HG02798 (cell line): ENCODE results near the gene IPCEF1.

ENCODE experiments used
- ATAC-seq: cut with Tn5 transposase; IDR thresholded peaks from one replicate; pipeline ENCODE4 v1.9.1; 2021; ENCODE audit warnings: mild to moderate bottlenecking; ENCODE audit not compliant: unreplicated experiment, poor library complexity

IPCEF1 gene

DNA sequence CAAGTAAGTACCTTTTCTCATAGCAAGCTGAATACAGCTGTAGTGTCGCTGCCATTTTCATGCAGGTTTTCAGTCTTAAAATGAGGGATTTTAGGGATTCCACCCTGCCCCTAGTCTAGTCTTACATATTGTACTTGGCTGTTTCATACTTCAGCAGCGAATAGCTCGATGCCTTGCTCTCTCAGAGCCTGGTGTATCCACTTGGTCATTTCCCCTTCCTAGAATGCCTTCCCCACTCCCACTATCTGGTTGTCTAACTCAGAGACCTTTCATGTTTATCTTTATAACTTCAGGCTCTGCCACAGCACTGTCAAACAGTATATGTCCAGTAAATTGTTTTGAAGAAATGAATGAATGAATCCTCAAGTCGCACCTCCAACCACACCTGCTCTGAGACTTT lies 21.1 kb upstream of the IPCEF1 start:
- ATAC-seq = no peak

DNA sequence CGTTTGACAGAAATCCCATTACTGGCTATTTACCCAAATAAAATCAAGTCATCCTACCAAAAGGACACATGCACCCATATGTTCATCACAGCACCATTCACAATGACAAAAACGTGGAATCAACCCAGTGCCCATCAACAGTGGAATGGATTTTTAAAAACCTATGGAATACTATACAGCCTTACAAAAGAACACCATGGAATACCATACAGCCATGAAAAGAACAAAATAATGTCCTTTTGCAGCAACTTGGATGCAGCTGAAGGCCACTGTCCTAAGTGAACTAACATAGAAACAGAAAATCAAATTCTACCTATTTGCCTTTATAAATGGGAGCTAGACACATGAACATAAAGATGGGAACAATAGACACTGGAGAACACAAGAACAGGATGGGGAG lies 17.4 kb upstream of the IPCEF1 start:
- ATAC-seq = no peak

DNA sequence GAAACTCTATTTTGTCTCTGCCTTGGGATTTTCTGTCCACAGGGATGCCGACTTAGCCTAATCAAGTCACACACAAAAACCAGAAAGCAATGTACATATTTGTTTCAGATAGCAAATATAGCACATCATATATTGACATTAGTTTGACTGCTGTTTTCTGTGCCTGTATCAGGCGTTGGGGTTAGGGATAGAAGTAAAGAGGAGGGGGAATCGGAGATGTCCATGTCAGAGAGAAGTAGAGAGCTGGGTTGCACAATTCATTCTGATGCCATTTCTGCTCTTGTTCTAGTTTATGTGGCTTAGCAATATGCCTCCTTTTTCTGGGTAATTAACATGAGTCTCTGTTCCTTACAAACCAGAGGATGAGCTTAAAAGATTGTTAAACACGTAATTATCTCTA lies 14.7 kb upstream of the IPCEF1 start:
- no peak for ATAC-seq

DNA sequence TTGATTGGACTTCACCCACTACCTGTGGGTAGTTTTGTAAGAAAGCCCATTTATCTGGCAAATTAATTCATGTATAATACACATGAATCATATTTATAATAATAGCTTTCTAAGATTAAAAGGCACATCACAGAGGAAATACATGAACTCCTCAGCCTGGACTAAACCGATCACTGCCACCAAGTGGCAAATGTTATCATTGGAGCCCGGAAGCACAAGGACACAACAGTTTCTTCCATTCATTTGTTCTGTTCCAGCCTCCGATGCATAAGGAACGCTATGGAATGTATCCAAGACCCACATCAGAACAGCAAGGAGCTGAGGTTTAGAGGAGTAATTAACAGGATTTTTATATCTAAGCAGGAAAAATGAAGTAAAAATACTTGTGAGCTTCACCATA lies 13.9 kb upstream of the IPCEF1 start:
- ATAC-seq = peak; percentile 73

DNA sequence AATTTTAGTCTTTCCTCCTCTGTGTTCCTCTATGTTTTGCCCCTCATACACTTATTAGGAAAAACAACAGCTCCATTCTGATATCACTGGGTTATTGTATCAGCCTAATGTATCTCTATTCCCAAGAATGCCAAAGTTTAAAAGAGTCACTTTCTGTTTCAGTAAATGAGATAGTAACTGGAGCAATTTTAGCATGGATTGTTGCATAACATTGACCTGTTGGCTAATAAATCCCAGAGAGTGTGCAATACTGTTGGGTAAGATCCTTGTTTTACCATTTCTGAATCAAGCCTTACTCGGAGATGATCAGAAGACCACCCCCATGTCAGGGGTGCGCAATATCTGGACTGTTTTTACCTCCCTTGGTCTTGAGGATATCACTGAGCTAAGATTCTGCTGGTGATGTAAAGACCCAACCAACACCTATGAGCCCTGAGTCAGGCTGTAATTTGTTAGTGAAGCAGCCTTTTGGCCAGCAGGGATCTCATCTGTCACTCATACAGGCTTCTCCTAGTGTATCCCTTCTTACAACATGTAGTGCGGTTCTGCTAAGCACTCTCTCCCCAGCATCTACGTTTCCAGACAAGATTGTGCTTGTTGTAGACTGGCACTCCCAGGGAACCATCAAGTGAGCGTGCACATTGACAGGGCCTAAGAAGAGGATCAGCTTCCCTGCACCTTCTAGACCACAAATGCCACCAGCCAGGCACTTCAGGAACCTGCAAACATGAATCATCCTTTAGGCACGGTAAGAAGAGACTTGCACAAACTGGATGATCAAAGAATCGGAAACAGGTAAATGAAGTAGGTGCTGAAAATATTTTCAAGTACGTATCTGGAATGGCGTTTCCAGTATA lies 11.5 kb upstream of the IPCEF1 start:
- ATAC-seq = no peak

DNA sequence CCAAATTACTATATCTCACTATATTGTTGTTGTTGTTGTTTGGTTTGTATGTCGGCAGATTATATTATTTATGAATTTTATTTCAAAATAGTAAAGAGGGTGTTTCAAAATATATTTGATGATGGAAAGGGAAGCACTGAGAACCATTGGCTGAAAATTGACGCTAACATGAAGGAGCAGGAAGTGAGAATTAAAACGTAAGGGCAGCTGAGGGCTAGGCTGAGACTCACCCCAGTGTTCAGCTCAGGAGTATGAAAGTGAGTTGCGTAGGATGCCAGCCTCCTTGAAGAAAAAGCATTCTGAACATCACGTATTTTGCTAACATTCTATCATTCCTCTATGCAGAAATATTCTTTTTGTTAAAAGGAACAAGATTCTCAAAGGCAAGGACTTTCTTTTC lies 10.7 kb upstream of the IPCEF1 start:
- ATAC-seq = no peak

DNA sequence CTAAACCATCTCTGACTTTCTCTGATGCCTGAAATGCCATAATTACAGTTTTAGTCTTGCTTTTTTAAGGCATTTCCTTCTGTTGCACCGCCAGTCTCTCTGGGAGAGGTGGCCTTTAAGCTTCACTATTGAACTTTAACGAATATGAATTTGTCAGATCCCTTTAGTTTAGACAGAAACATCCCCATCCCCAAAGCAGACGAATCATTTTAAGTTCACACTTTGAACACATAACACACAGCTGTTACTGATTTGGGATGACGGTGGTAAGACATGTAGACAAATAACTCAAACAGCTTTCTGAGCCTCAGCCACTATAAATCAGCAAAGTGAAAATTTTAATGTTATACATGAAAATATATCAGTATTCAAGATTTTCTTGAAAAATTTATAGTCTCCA lies 7.2 kb upstream of the IPCEF1 start:
- ATAC-seq = no peak

DNA sequence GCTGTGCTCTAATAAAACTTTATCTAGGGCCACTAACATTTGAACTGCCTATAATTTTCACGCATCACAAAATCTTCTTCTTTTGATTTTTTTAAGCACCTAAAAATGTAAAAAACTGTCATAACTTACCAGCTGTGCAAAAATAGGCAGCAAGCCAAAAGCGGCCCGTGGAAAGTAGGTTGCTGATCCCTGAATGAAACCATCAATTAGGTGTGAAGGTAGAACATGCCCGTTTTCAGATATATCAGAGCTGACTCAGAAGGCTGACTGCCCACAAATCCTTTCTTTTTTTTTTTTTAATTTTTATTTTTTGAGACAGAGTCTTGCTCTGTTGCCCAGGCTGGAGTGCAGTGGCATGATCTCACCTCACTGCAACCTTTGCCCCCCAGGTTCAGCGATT lies 4.9 kb upstream of the IPCEF1 start:
- no peak for ATAC-seq

DNA sequence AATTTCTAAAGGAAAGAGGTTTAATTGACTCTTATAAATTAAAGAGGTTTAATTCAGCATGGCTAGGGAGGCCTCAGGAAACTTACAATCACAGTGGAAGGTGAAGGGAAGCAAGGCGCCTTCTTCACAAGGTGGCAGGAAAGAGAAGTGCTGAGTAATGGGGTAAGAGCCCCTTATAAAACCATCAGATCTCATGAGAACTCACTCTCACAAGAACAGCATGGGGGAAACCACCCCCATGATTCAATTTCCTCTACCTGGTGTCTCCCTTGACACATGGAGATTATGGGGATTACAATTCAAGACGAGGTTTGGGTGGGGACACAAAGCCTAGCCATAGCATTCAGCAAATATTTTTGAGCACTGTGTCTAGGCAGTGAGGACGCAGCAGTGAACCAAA lies 3.9 kb upstream of the IPCEF1 start:
- ATAC-seq = no peak

DNA sequence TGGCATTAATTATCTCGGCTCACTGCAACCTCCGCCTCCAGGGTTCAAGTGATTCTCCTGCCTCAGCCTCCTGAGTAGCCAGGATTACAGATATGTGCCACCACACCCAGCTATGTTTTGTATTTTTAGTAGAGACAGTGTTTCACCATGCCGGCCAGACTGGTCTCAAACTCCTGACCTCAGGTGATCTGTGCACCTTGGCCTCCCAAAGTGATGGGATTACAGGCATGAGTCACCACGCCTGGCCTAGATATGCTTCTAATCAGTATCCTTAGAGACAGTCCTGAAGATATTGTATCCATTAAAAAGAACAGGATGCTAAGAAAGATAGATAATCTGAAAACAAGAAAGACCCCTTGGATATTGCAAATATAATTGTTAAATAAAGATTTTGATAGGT lies 3.1 kb upstream of the IPCEF1 start:
- ATAC-seq = no peak

DNA sequence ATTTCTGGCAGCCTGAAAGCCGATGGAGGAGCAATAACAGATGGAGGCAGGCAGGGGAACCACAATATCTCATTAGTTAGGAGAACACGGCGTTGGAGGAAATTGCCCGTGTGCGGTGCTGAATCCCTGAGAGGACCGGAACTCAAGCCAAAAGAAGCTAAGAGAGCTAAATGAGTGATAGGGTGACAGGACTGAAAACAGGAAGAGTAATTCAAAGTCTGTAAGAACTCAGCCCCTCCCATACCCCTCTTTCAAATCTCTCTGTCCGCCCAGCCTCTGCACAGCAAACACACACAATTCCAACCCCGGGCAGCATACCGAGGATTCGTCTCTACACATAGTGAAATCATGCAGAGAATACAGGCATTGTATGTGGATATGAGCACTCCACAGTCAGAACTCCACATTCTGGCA lies 2.6 kb upstream of the IPCEF1 start:
- no peak for ATAC-seq

DNA sequence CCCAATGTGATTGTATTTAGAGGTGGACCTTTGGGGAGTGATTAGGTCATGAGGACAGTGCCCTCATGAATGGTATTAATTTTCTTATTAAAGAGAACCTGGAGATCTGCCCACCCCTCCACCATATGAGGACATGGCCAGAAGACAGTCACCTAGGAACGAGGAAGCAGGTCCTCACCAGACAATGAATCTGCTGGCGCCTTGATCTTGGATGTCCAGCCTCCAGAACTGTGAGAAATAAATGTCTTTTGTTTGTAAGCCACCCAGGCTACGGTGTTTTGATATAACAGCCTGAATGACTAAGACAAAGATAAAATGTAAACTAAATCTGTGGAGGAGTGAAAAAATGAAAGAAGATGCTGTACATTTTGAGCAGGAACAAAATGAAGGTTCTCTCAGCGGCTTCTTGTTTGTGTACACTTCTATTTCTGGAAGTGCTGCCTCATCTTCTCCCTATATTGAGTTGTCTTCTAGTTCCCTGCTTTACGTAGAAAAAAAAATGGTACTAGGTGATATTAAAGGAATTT lies 1.5 kb upstream of the IPCEF1 start:
- no peak for ATAC-seq

DNA sequence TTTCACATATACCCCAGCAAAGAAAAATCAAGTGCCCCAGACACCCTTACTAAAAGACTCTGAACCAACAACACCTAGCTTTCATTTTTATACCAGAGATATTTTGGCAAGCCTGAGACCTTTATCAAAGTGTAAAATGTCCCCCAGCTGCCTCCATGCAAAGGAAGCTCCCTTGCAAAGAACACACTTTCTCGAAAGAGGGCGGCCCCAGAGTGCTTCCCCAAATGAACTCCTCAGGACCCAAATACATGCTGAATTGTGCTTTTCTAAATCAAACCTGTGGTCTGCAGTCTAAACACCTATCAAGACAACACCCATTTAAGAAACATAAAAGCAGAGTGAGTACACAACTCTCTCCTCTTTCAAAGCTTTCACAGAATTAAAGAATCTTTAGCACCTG lies 490 bp downstream of the IPCEF1 start:
- ATAC-seq = no peak

DNA sequence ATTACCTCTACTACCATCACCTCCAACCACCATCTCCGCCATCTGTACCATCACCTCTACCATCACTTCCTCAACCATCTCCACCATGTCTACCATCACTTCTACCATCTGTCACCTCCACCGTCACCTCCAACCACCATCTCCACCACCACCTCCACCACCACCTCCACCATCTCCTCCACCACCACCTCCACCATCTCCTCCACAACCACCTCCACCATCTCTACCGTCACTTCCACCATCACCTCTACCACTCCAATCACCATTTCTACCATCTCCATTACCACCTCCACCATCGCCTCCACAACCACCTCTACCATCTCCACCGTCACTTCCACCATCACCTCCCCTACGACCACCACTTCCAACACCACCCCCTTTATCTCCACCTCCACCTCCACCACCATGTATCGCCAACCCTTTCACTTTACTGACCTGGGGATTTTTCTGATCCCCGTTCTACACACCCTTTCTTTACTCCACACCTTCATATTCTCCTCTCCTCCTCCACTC lies 2.3 kb downstream of the IPCEF1 start:
- no peak for ATAC-seq

DNA sequence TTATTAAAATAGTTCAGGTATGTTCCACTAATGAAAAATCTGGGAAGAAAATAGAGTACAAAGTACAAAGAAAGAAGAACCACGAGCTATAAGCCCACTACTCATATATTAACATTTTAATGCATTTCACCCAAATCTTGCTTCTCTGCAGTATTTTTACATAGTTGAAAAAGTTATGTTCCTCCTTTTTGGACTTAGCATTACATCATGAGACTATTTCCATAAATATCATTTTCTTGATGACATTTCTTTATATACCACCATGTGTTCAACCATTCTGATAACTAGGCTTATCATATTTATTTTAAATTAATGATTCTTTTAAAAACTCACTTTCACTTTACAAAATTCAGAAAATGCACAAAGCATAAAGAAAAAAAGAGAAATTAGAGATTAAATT lies 3.0 kb downstream of the IPCEF1 start:
- no peak for ATAC-seq

DNA sequence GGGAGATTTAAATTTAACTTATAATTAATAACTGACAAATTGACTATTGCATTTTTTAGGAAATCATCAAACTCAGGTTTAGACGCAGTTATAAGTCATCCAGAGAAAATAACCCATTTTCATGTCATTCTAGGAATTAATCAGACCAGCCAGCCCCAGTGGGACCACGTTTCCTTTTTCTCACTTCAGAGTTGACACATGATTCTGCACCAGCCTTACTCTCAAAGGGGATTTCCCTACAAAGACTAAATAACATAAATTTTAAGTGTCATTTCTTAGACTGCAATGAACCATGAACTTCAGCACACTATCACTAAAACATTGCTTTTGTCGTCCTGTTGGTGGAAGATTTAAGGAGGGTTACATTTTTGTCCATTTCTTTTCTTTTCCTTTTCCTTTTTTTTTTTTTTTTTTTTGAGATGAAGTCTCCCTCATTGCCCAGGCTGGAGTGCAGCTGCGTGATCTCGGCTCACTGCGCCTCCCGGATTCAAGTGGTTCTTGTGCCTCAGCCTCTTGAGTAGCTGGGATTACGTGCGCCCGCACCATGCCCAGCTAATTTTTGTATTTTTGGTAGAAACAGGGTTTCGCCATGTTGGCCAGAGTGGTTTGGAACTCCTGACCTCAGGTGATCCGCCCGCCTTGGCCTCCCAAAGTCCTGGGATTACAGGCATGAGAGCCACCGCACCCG lies 3.6 kb downstream of the IPCEF1 start:
- ATAC-seq = peak; percentile 68

DNA sequence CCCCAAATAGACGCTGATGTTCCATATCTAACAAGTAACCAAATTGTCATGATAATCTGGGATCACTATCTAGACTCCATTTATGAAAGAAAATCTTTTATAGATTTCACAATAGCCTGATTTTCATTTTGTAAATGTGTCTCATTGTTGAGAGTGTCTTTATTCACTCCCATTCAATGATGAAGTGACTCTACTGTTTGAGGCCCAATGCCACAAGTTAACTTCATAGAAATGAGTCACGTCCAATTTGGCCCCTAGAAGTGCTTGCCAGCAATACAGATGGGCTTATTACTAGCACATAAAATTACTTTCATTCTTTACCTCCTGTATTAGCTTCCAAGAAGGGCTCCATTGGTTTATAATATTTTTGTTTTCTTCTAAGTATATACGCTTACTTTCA lies 6.3 kb downstream of the IPCEF1 start:
- ATAC-seq = no peak

DNA sequence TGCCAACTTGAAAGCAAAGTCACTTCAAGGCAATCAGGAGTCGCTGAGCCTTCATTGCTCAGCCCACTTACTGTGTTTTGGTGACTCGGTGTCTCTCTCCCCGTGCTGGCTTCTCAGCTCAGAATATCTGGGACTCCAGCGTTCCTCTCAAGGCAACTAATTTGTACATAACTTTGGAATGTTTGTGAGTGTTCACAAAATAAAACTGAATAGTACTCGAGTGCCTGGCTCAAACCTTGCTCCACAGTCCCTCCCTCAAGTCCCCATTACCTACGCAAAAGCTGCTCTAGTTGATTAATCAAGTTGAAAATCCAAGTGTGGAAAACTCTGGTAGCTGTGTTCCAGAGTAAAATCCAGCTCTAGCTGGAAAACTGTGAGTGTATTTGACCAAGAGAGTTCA lies 8.6 kb downstream of the IPCEF1 start:
- ATAC-seq = no peak

DNA sequence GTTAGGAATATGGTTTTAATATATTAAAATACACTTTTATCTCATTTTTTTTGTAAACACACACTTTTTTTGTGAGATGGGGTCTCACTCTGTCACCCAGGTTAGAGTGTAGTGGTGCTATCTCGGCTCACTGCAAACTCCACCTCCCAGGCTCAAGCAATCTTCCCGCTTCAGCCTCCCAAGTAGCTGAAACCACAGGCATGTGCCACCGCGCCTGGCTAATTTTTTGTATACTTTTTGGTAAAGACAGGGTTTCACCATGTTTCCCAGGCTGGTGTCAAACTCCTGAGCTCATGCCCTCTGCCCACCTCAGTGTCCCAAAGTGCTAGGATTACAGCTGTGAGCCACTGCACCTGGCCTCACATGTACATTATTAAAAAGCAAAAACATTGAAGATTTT lies 10.8 kb downstream of the IPCEF1 start:
- no peak for ATAC-seq

DNA sequence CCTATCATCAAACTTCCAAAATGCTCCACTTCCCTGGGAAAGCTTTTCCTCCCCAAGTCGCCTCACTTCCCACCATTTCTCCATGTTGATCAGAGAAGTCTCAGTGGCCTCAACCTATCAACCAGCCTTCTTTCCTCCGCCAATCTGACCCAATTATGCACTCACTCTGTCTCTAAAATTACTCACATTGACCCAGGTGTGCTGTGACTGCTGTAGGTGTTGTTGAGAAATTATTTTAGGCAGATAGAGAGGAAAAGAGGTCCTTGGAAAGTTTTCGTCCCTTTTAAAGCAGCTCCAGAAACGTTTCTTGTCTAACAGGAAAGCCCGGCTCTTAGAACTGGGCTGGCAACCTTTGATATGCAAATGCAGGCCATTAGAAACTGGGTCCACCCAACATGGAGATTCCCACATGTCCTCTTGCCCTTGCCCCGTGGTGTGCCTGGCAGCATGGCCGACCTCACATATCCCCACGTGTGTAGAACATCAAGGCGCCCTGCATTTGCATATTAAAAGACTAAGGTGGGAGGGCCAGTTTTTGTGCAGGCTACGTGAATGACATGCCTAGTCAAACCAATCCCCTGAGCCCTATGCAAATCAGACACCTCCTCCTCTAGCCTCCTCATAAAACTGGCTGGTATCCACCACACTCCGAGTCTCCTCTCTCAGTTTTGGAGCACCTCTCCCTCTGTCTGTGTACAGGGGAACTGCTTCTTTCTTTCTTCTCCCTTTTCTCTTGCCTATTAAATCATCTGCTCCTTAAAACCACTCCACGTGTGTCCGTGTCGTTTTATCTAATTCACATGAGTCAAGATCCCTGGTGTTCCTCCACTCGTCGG lies 12.9 kb downstream of the IPCEF1 start:
- no peak for ATAC-seq

DNA sequence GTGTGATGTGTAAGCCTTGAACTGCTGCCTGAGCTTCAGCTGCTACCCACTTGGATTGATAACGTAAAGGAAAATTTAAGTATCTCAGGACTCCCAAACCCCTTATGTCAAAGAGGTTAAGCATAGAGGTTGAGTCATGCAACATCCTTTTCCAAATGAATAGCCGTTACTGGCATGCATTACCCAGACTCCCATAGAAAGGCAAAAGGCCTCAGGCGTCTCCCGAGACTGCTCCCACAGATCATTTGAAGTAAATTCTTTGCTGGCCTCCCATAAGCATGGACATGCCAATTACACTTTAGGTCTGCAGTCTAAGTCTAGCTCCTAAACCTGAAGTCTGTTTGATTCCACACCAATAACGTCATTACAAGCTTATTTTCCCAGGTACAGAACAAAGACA lies 14.7 kb downstream of the IPCEF1 start:
- ATAC-seq = no peak
